HEK293 (cell line): ENCODE measurements around the gene PVALEF.

Source experiments
- CTCF ChIP-seq: fragments of 450-650 bp; formaldehyde crosslinking; IDR thresholded peaks from 2 replicates; pipeline ENCODE4 v1.5.1; 2016; ENCODE audit warnings: missing biosample characterization, missing genetic modification characterization
- GLI2 ChIP-seq: fragments of 450-650 bp; formaldehyde crosslinking; IDR thresholded peaks from 2 replicates; pipeline ENCODE4; 2017; ENCODE audit warnings: missing biosample characterization, missing genetic modification characterization, low read depth, borderline replicate concordance
- PRDM10 ChIP-seq: fragments of 450-650 bp; formaldehyde crosslinking; IDR thresholded peaks from 2 replicates; pipeline ENCODE4 v1.5.1; 2016; ENCODE audit warnings: missing biosample characterization, missing genetic modification characterization
- ZBTB1 ChIP-seq: fragments of 450-650 bp; formaldehyde crosslinking; IDR thresholded peaks from 2 replicates; pipeline ENCODE4 v1.5.1; 2016; ENCODE audit warnings: missing biosample characterization, missing genetic modification characterization
- ZBTB26 ChIP-seq: fragments of 450-650 bp; formaldehyde crosslinking; optimal IDR thresholded peaks from 2 replicates; pipeline ENCODE3; 2016; ENCODE audit warnings: missing biosample characterization, mild to moderate bottlenecking, missing genetic modification characterization
- ZEB2 ChIP-seq: fragments of 450-650 bp; formaldehyde crosslinking; IDR thresholded peaks from 2 replicates; pipeline ENCODE4 v1.5.1; 2016; ENCODE audit warnings: missing biosample characterization, missing genetic modification characterization
- ZNF394 ChIP-seq: fragments of 450-650 bp; formaldehyde crosslinking; IDR thresholded peaks from 2 replicates; pipeline ENCODE4 v1.5.1; 2016; ENCODE audit warnings: missing biosample characterization, missing genetic modification characterization, mild to moderate bottlenecking, moderate library complexity, borderline replicate concordance
- ZNF416 ChIP-seq: fragments of 450-650 bp; formaldehyde crosslinking; IDR thresholded peaks from 2 replicates; pipeline ENCODE4 v1.5.1; 2016; ENCODE audit warnings: missing biosample characterization, missing genetic modification characterization
- ZNF473 ChIP-seq: fragments of 450-650 bp; formaldehyde crosslinking; IDR thresholded peaks from 2 replicates; pipeline ENCODE4 v1.5.1; 2017; ENCODE audit warnings: missing biosample characterization, missing genetic modification characterization
- ZNF488 ChIP-seq: fragments of 450-650 bp; formaldehyde crosslinking; IDR thresholded peaks from 2 replicates; pipeline ENCODE4 v1.5.1; 2016; ENCODE audit warnings: missing biosample characterization, missing genetic modification characterization
- ZNF501 ChIP-seq: fragments of 450-650 bp; formaldehyde crosslinking; IDR thresholded peaks from 2 replicates; pipeline ENCODE4 v1.5.1; 2016; ENCODE audit warnings: missing biosample characterization, missing genetic modification characterization

- no peak for TF ChIP-seq ZBTB1 (tag by site-specific recombination)
- TF ChIP-seq ZEB2 (tag by site-specific recombination), result no peak
- no peak for TF ChIP-seq ZBTB26 (tag by site-specific recombination)
- no peak for TF ChIP-seq ZNF473 (tag by site-specific recombination)
- no peak for TF ChIP-seq ZNF416 (tag by site-specific recombination)
- no peak for TF ChIP-seq CTCF (tag by site-specific recombination)
- no peak for TF ChIP-seq GLI2 (tag by site-specific recombination)
- no peak for TF ChIP-seq ZNF394 (tag by site-specific recombination)
- no peak for TF ChIP-seq ZNF501 (tag by site-specific recombination)
- no peak for TF ChIP-seq ZNF488 (tag by site-specific recombination)
- no peak for TF ChIP-seq PRDM10
These were observed 56.1 kb downstream of the PVALEF start for GRCh38 chr17:81221371-81221841.
